Measurements from ENCODE around the gene ZNF576.

- no peak for TF ChIP-seq CTCF (IDR thresholded peaks at IDR 0.05)
- TF ChIP-seq, protein P1, sequence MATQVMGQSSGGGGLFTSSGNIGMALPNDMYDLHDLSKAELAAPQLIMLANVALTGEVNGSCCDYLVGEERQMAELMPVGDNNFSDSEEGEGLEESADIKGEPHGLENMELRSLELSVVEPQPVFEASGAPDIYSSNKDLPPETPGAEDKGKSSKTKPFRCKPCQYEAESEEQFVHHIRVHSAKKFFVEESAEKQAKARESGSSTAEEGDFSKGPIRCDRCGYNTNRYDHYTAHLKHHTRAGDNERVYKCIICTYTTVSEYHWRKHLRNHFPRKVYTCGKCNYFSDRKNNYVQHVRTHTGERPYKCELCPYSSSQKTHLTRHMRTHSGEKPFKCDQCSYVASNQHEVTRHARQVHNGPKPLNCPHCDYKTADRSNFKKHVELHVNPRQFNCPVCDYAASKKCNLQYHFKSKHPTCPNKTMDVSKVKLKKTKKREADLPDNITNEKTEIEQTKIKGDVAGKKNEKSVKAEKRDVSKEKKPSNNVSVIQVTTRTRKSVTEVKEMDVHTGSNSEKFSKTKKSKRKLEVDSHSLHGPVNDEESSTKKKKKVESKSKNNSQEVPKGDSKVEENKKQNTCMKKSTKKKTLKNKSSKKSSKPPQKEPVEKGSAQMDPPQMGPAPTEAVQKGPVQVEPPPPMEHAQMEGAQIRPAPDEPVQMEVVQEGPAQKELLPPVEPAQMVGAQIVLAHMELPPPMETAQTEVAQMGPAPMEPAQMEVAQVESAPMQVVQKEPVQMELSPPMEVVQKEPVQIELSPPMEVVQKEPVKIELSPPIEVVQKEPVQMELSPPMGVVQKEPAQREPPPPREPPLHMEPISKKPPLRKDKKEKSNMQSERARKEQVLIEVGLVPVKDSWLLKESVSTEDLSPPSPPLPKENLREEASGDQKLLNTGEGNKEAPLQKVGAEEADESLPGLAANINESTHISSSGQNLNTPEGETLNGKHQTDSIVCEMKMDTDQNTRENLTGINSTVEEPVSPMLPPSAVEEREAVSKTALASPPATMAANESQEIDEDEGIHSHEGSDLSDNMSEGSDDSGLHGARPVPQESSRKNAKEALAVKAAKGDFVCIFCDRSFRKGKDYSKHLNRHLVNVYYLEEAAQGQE (IDR thresholded peaks at IDR 0.05; ENCODE audit: insufficient read depth in 1 of 2, low read depth in 2 of 2, low read length in 1 of 2), result no peak
- no peak for TF ChIP-seq POLR2AphosphoS5 (IDR thresholded peaks at IDR 0.05; ENCODE audit: low read depth, low read length)
- no peak for TF ChIP-seq SIN3A (IDR thresholded peaks at IDR 0.05; ENCODE audit: borderline replicate concordance, insufficient read depth, low read depth, low read length)
- no peak for TF ChIP-seq TCF7L2 (IDR thresholded peaks at IDR 0.05; ENCODE audit: low read depth, low read length)
Measured at GRCh38 chr19:43610493-43610892, 14.1 kb downstream of the ZNF576 start.
